ENCODE measurements around the gene PLOD1.
"Not testable (repeated sequence)": the region's sequence is repeated elsewhere in the genome, so short reads cannot be mapped to it uniquely, and the experiment has no call there.

PLOD1 gene

DNA sequence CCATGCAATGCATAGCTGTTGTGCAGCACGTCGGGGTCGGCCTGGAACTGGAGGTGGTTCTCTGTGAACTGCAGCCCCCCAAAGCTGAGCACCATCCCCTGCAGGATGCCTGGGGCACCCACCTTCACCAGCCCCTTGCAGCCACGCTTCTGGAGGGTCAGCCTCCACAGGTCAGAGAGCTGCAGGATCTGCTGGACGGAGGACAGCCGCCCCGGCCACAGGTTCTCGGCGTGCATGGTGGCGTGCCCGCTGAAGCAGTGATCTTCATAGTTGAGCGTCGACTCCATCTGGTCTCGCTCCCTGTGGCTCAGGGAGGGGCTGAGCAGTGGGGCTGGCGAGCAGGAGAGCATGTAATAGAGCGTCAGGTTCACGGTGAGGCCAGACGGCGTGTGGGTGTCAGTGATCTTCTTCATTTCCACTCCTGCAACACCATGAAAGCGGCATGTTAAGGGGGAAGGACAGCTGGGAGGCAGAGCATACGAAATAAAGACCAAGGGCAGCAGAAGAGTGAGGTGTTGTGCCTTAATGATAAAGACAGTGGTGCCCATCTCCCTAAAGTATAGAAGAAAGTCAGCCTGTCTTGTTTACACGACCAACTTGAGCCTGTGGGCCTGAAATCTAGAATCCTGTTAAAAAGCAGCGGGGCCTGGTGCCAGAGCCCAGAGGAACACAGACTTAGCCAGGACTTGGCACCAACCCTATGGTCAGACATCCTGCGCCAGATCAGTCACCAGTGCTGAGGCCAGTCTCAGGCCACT lies 11.3 kb upstream of the PLOD1 start:
- H4K20me1 ChIP-seq (ENCODE audit: insufficient read depth, low read length): peaks cover 58% of the 10 kb centered on the region
- H3K79me2 ChIP-seq (ENCODE audit: insufficient read depth, low read length): peaks cover 53% of the 10 kb centered on the region

DNA sequence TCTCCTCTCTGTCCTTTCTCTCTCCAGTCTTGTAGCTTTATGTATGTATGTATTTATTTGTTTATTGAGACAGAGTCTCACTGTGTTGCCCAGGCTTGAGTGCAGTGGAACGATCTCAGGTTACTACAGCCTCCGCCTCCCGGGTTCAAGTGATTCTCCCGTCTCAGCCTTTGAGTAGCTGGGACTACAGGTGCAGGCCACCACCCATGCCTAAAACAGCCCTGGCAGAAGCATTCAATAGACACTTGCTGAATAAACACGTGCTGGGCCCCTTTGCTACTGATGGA lies 10.7 kb upstream of the PLOD1 start:
- no peak for ATAC-seq (ENCODE audit: insufficient read depth, low read depth)
- peak overlapping the region; percentile 42; the same call in 1 of the 2 replicates for H3K27ac ChIP-seq (ENCODE audit: low read length)
- peaks cover 55% of the 10 kb centered on the region for H4K20me1 ChIP-seq (ENCODE audit: insufficient read depth, low read length)
- peak overlapping the region in 1 of 2 experiments; percentile 62; a peak in 1 of 4 replicates for H3K4me3 ChIP-seq (ENCODE audit: low read depth in 1 of 2, low read length in 2 of 2)
- no peaks in the 10 kb centered on the region for H3K9me3 ChIP-seq (ENCODE audit: insufficient read depth, low read length, severe bottlenecking)
- H3K27me3 ChIP-seq (ENCODE audit: insufficient read depth, low read length, poor library complexity): no peaks in the 10 kb centered on the region
- TF ChIP-seq, protein P1, sequence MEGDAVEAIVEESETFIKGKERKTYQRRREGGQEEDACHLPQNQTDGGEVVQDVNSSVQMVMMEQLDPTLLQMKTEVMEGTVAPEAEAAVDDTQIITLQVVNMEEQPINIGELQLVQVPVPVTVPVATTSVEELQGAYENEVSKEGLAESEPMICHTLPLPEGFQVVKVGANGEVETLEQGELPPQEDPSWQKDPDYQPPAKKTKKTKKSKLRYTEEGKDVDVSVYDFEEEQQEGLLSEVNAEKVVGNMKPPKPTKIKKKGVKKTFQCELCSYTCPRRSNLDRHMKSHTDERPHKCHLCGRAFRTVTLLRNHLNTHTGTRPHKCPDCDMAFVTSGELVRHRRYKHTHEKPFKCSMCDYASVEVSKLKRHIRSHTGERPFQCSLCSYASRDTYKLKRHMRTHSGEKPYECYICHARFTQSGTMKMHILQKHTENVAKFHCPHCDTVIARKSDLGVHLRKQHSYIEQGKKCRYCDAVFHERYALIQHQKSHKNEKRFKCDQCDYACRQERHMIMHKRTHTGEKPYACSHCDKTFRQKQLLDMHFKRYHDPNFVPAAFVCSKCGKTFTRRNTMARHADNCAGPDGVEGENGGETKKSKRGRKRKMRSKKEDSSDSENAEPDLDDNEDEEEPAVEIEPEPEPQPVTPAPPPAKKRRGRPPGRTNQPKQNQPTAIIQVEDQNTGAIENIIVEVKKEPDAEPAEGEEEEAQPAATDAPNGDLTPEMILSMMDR (IDR thresholded peaks at IDR 0.05; ENCODE audit: borderline replicate concordance, extremely low read depth, low read length, poor library complexity, severe bottlenecking): no peak
- TF ChIP-seq EZH2 (IDR thresholded peaks at IDR 0.05; ENCODE audit: borderline replicate concordance, low read depth, low read length, severe bottlenecking): no peak
- peaks cover 47% of the 10 kb centered on the region for H3K4me1 ChIP-seq (ENCODE audit: insufficient read depth, low read length)
- peaks cover 60% of the 10 kb centered on the region for H3K36me3 ChIP-seq (ENCODE audit: insufficient read depth, low read length)
- no peak overlapping the region for H2AFZ ChIP-seq (ENCODE audit: low read depth, low read length)
- H3K79me2 ChIP-seq (ENCODE audit: insufficient read depth, low read length): peaks cover 53% of the 10 kb centered on the region
- H3K9ac ChIP-seq (ENCODE audit: low read depth, low read length): peak overlapping the region; percentile 12; the same call in 1 of the 2 replicates
- DNase-seq: no peak
- peak overlapping the region; percentile 94 for H3K4me2 ChIP-seq (ENCODE audit: insufficient read depth, low read length)

More for the DNA sequence above, 11.3 kb upstream of the PLOD1 start:
- H3K36me3 ChIP-seq (ENCODE audit: insufficient read depth, low read length): peaks cover 65% of the 10 kb centered on the region
- H3K27me3 ChIP-seq (ENCODE audit: insufficient read depth, low read length, poor library complexity): no peaks in the 10 kb centered on the region
- TF ChIP-seq, protein P1 (IDR thresholded peaks at IDR 0.05; ENCODE audit: borderline replicate concordance, extremely low read depth, low read length, poor library complexity, severe bottlenecking): no peak
- TF ChIP-seq EZH2 (IDR thresholded peaks at IDR 0.05; ENCODE audit: borderline replicate concordance, low read depth, low read length, severe bottlenecking): no peak
- H3K27ac ChIP-seq (ENCODE audit: low read length): no peak overlapping the region
- H3K4me1 ChIP-seq (ENCODE audit: insufficient read depth, low read length): peaks cover 47% of the 10 kb centered on the region
- H3K9ac ChIP-seq (ENCODE audit: low read depth, low read length): 0 out of 2 replicates have a peak overlapping the region, but pooled peaks have one; percentile 12
- H3K9me3 ChIP-seq (ENCODE audit: insufficient read depth, low read length, severe bottlenecking): no peaks in the 10 kb centered on the region
- ATAC-seq (ENCODE audit: insufficient read depth, low read depth) (no peak), DNase-seq (no peak)
- H2AFZ ChIP-seq (ENCODE audit: low read depth, low read length): no peak overlapping the region
- peak overlapping the region in 1 of 2 experiments; percentile 62; a peak in 1 of 4 replicates for H3K4me3 ChIP-seq (ENCODE audit: low read depth in 1 of 2, low read length in 2 of 2)
- H3K4me2 ChIP-seq (ENCODE audit: insufficient read depth, low read length): peak overlapping the region; percentile 94

DNA sequence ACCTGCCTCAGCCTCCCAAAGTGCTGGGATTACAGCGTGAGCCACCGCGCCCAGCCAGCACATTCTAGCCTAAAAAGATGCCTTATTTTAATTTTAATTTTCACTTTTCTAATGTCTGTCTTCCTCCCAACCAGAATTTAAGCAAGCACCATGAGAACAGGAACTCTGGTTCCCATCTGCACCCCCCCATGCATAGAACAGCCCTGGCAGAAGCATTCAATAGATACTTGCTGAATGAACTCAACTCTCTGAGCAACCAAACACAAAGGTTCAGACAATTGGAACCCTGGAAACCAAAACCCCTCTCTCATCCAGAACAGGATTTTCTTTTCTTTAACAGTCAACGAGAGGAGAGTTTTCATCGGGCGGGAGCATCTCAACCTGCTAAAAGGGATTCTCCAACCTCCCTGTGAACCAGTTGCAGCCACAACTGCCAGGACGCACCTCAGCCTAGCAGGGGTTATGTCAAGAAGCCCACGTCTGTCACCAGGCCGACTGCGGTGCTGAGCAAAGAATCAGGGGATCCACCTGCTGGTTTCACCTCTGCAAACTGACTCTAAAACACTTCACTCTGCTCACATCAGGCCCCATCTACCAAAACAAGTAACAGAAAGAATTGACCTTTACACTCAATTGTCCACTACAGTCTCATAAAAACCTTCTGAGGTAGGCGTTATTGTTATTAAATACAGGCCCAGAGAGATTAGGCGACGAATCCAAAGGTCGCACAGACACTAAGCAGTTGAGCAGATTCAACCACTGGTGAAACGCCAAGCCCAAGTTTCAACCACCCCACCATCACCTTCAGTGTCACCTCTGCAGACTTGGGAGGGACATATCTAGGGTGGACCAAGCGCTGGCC lies 10.0 kb upstream of the PLOD1 start:
- H3K4me1 ChIP-seq (ENCODE audit: insufficient read depth, low read length): peaks cover 47% of the 10 kb centered on the region
- DNase-seq: no peak
- H3K4me3 ChIP-seq (ENCODE audit: low read depth in 1 of 2, low read length in 2 of 2): peak overlapping the region; percentile 40 to 62; a peak in 3 of 4 replicates
- peaks cover 52% of the 10 kb centered on the region for H3K36me3 ChIP-seq (ENCODE audit: insufficient read depth, low read length)
- H3K27ac ChIP-seq (ENCODE audit: low read length): peak overlapping the region; percentile 47
- H3K9ac ChIP-seq (ENCODE audit: low read depth, low read length): peak overlapping the region; percentile 66
- ATAC-seq (ENCODE audit: insufficient read depth, low read depth): peak; percentile 4; the same call in 1 of the 3 replicates
- peak overlapping the region; percentile 94 for H3K4me2 ChIP-seq (ENCODE audit: insufficient read depth, low read length)
- H3K27me3 ChIP-seq (ENCODE audit: insufficient read depth, low read length, poor library complexity): no peaks in the 10 kb centered on the region
- no peaks in the 10 kb centered on the region for H3K9me3 ChIP-seq (ENCODE audit: insufficient read depth, low read length, severe bottlenecking)
- H4K20me1 ChIP-seq (ENCODE audit: insufficient read depth, low read length): peaks cover 47% of the 10 kb centered on the region
- H3K79me2 ChIP-seq (ENCODE audit: insufficient read depth, low read length): peaks cover 53% of the 10 kb centered on the region
- TF ChIP-seq EZH2 (IDR thresholded peaks at IDR 0.05; ENCODE audit: borderline replicate concordance, low read depth, low read length, severe bottlenecking): no peak
- TF ChIP-seq, protein P1 (IDR thresholded peaks at IDR 0.05; ENCODE audit: borderline replicate concordance, extremely low read depth, low read length, poor library complexity, severe bottlenecking): no peak
- no peak overlapping the region for H2AFZ ChIP-seq (ENCODE audit: low read depth, low read length)

DNA sequence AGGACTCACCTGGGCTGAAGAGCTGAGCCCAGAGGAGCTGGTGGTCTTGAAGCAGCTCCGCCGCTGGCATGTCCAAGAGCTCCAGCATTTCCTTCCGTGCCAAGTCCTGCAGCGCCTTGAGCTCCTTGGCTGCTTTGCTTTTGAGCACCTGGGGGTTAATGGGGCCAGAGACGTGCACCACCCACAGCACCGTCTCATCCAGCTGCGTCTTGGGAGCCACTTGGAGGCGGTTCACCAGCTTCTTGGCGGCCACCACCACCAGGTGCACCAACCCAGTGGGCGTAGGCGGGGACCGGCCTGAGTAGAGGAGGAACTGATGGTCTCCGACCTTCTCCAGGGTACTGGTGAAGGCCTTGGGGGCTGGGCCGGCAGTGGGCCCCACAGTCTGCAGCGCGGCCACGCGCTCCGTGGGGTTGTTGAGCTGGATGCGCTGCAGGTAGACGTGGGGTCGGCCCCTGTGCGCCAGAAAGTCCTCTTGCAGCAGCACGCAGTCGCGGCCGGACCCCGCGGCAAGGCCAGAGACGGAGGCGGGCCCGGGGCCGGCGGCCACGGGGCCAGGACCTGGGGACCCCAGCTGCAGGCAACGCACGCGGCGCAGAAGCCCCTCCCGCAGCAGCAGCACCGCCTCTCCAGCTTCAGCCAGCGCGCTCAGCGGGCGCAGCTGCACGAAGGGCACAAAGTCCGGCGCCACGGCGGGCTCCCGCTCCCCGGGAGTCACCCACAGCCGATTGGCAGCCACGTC lies 9.2 kb upstream of the PLOD1 start:
- H3K36me3 ChIP-seq (ENCODE audit: insufficient read depth, low read length): peaks cover 44% of the 10 kb centered on the region
- H3K4me2 ChIP-seq (ENCODE audit: insufficient read depth, low read length): peak overlapping the region; percentile 94
- H3K4me3 ChIP-seq (ENCODE audit: low read depth in 1 of 2, low read length in 2 of 2): peak overlapping the region; percentile 40 to 62; a peak in 3 of 4 replicates
- H3K27ac ChIP-seq (ENCODE audit: low read length): peak overlapping the region; percentile 47
- not testable (repeated sequence) for H2AFZ ChIP-seq (ENCODE audit: low read depth, low read length); H3K9me3 ChIP-seq (ENCODE audit: insufficient read depth, low read length, severe bottlenecking); H3K27me3 ChIP-seq (ENCODE audit: insufficient read depth, low read length, poor library complexity)
- H3K79me2 ChIP-seq (ENCODE audit: insufficient read depth, low read length): peaks cover 51% of the 10 kb centered on the region
- ATAC-seq (ENCODE audit: insufficient read depth, low read depth): peak; percentile 44
- peak; percentile 23 for DNase-seq
- peaks cover 44% of the 10 kb centered on the region for H3K4me1 ChIP-seq (ENCODE audit: insufficient read depth, low read length)
- H3K9ac ChIP-seq (ENCODE audit: low read depth, low read length): peak overlapping the region; percentile 66
- peaks cover 43% of the 10 kb centered on the region for H4K20me1 ChIP-seq (ENCODE audit: insufficient read depth, low read length)

Data from DND-41 (cell line).